ENCODE measurements around the gene SCAPER.

- TF ChIP-seq SIN3A (IDR thresholded peaks at IDR 0.05; ENCODE audit: low read depth, low read length): no peak
- TF ChIP-seq POLR2A (IDR thresholded peaks at IDR 0.05; ENCODE audit: low read depth, low read length): no peak
- TF ChIP-seq FOS (IDR thresholded peaks at IDR 0.05; ENCODE audit: borderline replicate concordance, extremely low read depth, insufficient read length): no peak
- no peak for TF ChIP-seq MXI1 (IDR thresholded peaks at IDR 0.05; ENCODE audit: low read depth, low read length)
- no peak for TF ChIP-seq ZNF622 (IDR thresholded peaks at IDR 0.05)
Measured at GRCh38 chr15:76575274-76575673, 329.9 kb downstream of the SCAPER start.

Data from GM12878 (cell line).